NCI-H2196 (cell line): Measurements from ENCODE around the gene CLPTM1L.
A peak's percentile ranks its signal among the peaks of the same experiment; 100 is the strongest.

ENCODE experiments used
- DNase-seq: peaks from one replicate; lab custom pipeline; 2025; ENCODE audit not compliant: unreplicated experiment; lab: John Stamatoyannopoulos, UW

CLPTM1L gene

GRCh38 chr5:1344975-1345838 lies at the start of gene CLPTM1L:
Gene CLPTM1L, minus strand, starts transcription at chr5:1345099. Its CDS starts 258 bp downstream, at chr5:1344841.
- DNase-seq: peak; percentile 91

- no peak for DNase-seq
Measured at GRCh38 chr5:1393571-1394501, 48.9 kb upstream of the CLPTM1L start.

DNA sequence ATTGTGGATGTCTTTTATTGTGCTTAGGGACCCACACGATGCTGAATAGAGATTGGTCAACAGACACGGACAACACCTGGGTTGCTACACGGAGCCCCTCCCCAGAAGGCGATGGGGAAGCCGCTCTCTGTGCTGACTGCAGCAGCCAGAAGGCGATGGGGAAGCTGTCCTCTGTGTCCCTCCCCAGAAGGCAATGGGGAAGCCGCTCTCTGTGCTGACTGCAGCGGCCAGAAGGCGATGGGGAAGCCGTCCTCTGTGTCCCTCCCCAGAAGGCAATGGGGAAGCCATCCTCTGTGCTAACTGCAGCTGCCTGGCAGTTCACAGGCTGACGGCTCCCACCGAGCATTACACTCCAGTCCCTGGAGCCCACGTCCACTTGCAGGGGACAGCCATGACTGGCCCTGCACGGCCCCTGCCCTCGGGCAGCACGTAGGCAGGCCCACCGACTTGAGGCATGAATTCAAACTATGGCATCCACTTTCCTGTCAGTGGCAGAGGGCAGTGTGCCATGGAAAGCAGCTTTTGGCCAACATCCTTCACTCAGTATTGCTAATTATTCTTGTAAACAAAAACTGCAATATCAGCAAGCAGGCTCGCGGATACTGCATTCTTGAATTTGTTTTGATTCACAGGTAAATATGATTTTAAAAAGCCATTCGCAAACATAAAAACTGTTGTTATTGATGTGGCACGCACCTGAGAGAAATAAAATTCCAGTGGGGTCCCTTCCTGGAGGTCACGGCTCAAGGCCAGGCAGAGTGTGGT lies 48.1 kb upstream of the CLPTM1L start:
- no peak for DNase-seq

GRCh38 chr5:1392261-1392660 lies 47.4 kb upstream of the CLPTM1L start:
- no peak for DNase-seq

DNA sequence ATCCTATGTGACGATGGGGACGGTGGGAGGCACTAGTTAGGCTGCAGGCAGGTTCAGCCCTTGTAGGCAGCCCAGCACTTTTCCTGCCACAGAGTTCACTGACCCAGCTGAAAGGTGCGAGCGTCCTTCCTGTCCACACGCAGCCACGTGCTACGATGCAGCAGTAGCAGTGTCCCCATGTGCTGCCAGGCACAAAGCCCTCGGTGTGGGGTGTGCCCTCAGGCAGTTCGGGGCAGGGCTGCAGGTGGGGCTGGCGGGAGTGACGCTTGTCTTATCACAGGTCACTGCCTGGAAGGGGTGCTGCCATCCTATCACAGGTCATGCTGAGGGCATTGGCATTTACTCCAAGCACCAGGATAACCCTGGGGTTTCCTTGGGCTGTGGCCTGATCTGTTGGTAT lies 46.8 kb upstream of the CLPTM1L start:
- no peak for DNase-seq

- no peak for DNase-seq
Measured at GRCh38 chr5:1390861-1391600, 46.1 kb upstream of the CLPTM1L start.

- no peak for DNase-seq
Measured at GRCh38 chr5:1390333-1390732, 45.4 kb upstream of the CLPTM1L start.

- DNase-seq: no peak
Measured at GRCh38 chr5:1388383-1388967, 43.6 kb upstream of the CLPTM1L start.

DNA sequence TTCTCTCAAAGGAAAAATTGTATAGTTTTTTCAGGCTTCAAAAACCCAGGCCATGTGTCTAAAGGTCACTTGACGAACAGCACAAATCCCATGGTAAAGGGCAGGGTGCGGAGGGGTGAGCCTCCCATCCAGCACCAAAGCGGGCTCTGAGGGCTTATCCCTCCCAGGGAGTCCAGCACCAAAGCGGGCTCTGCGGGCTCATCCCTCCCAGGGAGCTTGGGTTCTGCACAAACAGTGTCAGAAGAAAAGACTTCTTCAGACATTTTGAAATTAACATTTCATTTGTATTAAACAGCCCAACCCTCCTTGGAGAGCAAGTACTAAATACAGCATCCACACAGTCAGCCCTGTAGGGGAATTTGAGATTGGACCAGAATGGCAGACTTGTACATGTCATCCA lies 43.0 kb upstream of the CLPTM1L start:
- no peak for DNase-seq

GRCh38 chr5:1387059-1387755 lies 42.3 kb upstream of the CLPTM1L start:
- peak; percentile 40 for DNase-seq

- DNase-seq: peak; percentile 86
Measured at GRCh38 chr5:1386274-1386717, 41.4 kb upstream of the CLPTM1L start.

- peak; percentile 90 for DNase-seq
Measured at GRCh38 chr5:1385395-1386273, 40.7 kb upstream of the CLPTM1L start.

DNA sequence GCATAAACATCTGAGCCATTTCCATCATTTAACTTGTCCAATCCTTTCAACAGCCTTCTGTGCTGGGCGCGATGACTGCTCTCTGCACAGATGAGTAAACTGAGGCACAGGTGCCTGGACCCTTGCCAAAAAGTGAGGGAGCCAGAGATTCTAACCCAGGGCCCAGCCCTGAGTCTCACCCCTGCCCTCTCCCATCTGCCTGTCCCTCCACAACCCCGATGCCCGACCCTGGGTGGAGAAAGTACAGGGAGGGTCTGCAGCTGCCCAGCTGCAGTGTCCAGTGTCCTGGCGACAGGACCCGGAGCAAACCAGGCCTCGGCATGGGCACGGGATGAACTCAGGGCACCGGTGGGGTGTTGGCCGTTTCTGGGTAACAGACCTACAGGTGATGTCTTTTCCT lies 39.6 kb upstream of the CLPTM1L start:
- no peak for DNase-seq

DNA sequence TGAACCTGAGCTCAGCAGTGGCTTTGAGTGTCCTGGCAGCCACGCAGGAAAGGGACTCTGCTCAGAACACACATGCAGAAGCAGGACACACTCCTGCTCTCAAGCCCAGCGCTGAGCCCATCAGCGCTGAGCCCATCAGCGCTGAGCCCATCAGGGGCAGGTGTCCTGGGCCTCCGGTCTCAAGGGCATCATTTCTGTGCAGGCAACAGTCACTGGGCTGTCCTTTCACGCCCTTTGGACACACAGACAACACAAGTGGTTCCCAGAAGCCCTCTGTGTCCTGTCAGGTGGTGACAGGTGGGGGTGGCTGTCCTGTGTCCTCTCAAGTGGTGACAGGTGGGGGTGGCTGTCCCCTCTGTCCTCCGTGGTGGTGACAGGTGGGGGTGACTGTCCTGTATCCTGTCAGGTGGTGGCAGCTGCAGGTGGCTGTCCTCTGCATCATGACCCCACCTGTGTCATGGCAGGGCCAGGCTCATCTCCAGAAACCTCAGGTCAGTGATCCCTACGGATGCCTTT lies 39.0 kb upstream of the CLPTM1L start:
- DNase-seq: no peak

DNA sequence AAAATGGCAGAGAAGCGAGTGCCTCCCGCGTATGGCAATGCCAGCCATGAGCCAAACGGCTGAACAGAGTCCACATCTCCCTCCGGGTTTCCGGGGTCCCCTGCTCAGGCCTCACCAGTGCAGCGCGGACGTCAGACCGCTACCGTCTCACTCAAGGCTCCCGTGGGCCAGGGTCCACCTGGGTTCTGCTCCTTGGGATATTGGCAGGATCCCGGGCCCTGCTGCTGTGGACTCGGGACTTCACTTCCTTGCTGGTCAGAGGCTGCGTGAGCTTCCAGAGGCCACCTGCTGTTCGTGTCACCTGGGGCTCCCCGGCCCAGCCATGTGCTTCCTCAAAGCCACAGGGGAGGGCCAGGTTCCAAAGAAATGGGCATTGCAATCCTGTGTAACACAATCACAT lies 38.4 kb upstream of the CLPTM1L start:
- no peak for DNase-seq

DNA sequence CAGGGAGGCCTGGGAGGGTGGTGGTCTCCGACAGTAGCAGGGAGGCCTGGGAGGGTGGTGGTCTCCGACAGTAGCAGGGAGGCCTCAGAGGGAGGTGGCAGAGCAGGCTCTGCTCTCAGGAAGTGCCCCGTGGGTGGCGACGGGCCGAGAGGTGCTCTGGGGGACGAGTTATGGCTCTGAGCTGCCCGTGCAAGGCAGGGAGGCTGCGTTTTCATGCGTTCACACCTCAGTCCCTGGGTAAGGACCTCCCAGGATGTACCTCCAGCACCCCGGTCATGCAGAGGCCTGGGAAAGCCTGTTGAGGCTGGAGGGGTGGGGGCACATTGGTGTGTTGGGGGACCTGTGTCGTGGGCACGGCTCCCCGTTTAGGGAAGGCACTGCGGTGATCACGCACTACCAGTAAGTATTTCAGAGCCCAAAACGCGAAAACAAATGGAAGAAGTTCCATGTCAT lies 37.4 kb upstream of the CLPTM1L start:
- no peak for DNase-seq

- DNase-seq: no peak
Measured at GRCh38 chr5:1381370-1382247, 36.7 kb upstream of the CLPTM1L start.
